Measurements from ENCODE around the gene HSBP1L1. TPM values are rescaled to one million over a fixed set of nuclear protein-coding genes. Genes with fewer than 3 reads are reported as not detected.
"Not testable (repeated sequence)": the region's sequence is repeated elsewhere in the genome, so short reads cannot be mapped to it uniquely, and the experiment has no call there.

HSBP1L1 gene
- total RNA-seq, 1 donor from 2014 or later: 13.8 TPM

DNA sequence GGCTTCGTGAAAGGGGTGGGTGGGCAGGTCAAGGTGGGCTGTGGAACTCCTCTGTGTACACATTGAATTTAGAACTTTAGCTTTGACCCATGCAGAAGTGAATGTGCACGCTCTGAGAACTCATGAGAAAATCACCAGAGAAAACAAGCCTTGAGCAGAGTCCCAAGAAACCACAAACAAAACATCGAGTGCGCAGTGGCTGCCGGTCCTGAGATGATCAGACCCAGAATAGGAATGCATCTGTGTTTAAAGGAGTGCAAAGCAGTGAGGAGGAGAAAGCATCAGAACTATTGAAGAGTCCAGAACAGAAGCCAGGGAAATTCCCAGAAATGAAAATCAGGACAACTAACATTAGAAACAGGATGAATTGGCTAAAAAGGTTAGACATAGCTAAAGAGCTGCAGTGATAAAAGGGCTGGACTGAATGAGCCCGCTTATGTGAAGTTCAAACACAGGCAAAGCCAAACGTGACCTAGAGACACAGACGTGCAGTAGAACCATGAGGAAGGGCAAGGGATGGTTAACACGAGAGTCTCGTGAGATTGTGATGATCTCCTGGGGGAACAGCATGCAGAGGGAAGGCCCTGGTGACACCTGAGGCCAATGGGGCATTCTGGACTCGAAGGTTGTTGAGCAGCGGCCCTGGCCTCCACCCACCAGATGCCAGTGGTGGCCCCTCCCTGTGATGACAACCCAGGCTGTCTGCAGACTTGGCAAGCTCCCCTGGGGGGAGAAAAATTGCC, 40.3 kb downstream of the HSBP1L1 start:
- ATAC-seq (ENCODE audit: poor library complexity) (no peak), DNase-seq (no peak)
- intact Hi-C loops (cut with DNase I): no loop called here

DNA sequence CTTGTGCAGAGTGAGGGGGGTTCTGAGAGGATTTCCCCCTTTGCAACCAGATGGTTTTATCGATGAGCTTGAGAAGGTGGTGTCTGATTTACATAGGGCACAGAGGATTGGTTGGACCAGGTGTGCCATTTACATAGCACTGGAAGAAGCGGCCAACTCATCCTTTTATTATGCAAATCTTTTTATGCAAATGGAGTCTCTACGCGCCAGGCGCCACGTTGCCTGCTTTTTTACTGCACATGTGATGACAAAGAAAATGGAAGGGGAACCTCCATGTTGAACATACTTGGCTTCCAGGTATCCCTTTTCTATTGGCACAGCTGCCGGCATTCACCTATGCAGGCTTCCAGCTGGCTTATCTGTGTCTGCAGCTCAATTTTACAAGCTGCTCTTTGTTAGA, 42.3 kb downstream of the HSBP1L1 start:
- ATAC-seq (ENCODE audit: poor library complexity): no peak
- intact Hi-C loops (cut with DNase I): no loop called here
- no peak for DNase-seq

DNA sequence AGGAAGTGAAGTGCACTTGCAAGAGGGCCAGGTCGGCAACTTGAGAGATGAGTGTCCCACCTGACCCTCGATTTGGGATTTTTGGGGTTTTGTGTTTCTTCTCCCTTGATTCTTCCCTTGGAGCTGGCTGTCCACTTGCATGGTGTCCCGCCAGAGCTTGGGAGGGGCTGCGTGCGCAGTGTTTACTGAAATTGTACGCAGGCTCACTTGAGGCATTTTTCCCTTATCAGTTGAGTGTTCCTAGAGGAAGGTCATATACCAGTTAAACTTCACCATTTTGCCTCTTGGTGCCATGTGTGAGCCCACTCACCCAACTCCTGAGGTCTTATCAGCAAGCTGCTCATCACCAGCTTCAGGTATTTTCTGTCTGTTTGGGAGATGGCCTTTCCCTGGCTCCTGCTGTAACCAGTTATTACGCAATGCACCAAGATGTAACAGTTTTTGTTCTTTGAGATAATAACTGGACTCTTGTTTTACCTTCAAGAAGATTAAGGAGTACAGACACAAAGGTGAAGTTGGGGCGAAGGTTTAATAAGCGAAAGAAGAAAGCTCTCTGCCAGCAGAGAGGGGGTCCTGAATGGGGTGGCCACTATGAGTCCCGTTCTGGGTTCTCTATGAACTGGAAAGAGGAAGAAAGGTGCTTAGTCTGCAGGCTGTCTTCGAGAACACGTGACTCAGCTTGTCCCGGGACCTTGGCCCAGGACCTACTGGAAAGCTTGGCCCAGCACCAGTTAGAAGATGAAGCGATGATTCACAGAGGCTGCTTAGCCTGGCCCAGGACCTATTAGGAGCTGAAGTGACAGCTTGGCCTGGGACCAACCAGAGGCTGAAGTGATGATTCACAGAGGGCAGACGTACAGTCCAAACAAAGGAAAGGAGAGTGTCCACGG, 45.5 kb downstream of the HSBP1L1 start:
- peak; percentile 79 for DNase-seq
- intact Hi-C loops (cut with DNase I): no loop called here

DNA sequence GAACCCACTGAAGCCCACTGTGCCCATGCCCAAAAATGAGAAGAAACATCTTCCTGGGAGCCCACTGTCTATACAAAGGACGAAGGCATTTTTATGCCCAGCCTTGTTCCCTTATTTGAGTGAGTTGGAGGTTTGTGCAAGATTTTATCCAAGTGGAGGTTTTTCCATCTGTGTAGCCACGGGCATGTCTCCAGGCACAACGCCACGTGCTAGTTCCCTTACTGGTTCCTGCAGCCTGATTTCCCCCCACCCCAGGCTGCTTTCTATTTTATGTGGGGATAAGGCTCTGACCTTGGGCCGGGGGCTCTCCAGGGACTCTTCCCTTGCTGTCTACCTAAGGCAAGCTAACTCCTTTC, 46.1 kb downstream of the HSBP1L1 start:
- intact Hi-C loops (cut with DNase I): no loop called here
- ATAC-seq (ENCODE audit: poor library complexity): peak; percentile 60
- DNase-seq: no peak

More for the DNA sequence above, 45.5 kb downstream of the HSBP1L1 start:
- peak; percentile 99 for ATAC-seq (ENCODE audit: poor library complexity)

DNA sequence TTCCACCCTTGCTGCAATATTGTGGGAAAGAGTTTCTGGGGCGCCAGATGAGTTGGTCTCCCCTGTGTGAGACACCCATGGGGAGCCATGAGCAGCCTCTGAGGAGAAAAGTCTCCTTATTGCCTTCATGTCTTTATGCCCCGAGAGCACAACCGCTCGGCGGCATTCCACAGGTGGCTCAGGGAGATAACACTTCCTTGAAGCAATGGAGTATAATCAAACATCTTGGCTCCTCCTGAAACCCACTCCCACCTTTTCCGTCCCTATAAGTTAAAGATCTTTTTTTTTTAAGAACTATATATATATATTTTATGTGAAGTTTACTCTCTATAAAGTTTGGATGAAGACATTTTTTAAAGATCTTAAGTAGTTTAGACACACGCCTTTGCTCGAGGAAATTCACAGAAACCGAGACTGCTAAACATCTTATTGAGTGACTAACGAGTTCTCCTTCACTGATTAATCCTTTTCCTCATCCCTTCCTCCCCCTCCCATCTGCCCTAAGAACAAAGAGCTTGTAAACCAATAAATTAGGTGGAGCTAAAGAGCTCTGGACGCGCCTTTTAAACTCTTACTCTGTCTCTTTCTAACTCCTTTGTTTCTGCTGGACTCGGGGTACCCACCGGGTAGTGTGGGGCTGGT, 47.2 kb downstream of the HSBP1L1 start:
- intact Hi-C loops (cut with DNase I); DNase-seq; ATAC-seq (ENCODE audit: poor library complexity): not testable (repeated sequence)

DNA sequence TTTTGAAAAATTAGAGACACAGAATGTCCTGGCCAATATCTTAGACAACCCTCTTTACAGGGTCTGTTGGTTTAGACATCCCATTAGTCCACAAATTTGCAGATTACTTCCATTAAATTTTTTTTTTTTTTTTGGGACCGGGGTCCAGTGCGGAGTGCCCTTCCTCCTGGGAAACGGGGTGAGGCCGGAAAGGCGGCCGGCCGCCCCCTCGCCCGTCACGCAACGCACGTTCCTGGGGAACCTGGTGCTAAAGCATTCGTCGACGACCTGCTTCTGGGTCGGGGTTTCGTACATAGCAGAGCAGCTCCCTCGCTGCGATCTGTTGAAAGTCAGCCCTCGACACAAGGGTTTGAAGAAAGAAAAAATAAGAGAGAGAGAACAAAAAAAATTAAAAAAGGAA, 48.3 kb downstream of the HSBP1L1 start:
- intact Hi-C loops (cut with DNase I): no loop called here
- DNase-seq: no peak
- no peak for ATAC-seq (ENCODE audit: poor library complexity)

Other genes with a start within 250 kb of the HSBP1L1 start
- gene KCNG2, start 166.7 kb upstream of the HSBP1L1 start, total RNA-seq: not detected
- gene SLC66A2, start 13.0 kb upstream of the HSBP1L1 start, total RNA-seq: 25.4 TPM
- 78.2 TPM for gene TXNL4A, start 23.9 kb downstream of the HSBP1L1 start, total RNA-seq
- 19.1 TPM for gene RBFA, start 69.8 kb downstream of the HSBP1L1 start, total RNA-seq
- 6.8 TPM for gene ADNP2, start 144.6 kb downstream of the HSBP1L1 start, total RNA-seq

Data from Right ventricle myocardium superior (tissue), 1 donor.